Caco-2 (cell line): Measurements from ENCODE around the gene JMJD8. TPM values are rescaled to one million over a fixed set of nuclear protein-coding genes. Genes with fewer than 3 reads are reported as not detected.
A peak's percentile ranks its signal among the peaks of the same experiment; 100 is the strongest.

Source experiments
- BruUV-seq: library from RNA; stranded (reverse); fragments of 400-500 nt; replicated peaks from 2 replicates; lab custom pipeline; 2021; lab: Mats Ljungman, UMichigan
- CTCF ChIA-PET: fragments of 300-600 bp; sonication (Branson Sonifier 250); formaldehyde crosslinking; loops from one replicate; lab custom pipeline; 2022; ENCODE audit warnings: antibody characterized with exemption; lab: Charles Lee
- POLR2A ChIA-PET: fragments of 300-600 bp; sonication (Branson Sonifier 250); formaldehyde crosslinking; loops from one replicate; lab custom pipeline; 2022; ENCODE audit warnings: antibody characterized with exemption; lab: Charles Lee
- DNase-seq, 2 experiments: peaks; one replicate each; pipeline versions ENCODE4 v3.0.0 to v3.0.0-alpha.2; 2020 to 2022
- H3K27me3 ChIP-seq: replicated peaks from 2 replicates; pipeline ENCODE4 v1.6.0; 2011; ENCODE audit warnings: low read length; ENCODE audit not compliant: control insufficient read depth, insufficient read depth
- H3K36me3 ChIP-seq: 2 replicates; pipeline ENCODE4 v1.5.1; 2011; ENCODE audit warnings: low read length; ENCODE audit not compliant: control insufficient read depth, insufficient read depth
- H3K4me1 ChIP-seq: fragments of 250-450 bp; sonication (Bioruptor Pico); 2 replicates; pipeline ENCODE4 v1.5.1; 2020; ENCODE audit warnings: mild to moderate bottlenecking
- H3K4me3 ChIP-seq: 2 replicates; pipeline ENCODE4 v1.5.1; 2011; ENCODE audit warnings: low read depth, mild to moderate bottlenecking, control low read depth, low read length
- H3K9me3 ChIP-seq: fragments of 250-450 bp; sonication (Bioruptor Pico); 2 replicates; pipeline ENCODE4 v1.5.1; 2020; ENCODE audit warnings: mild to moderate bottlenecking, moderate library complexity
- H3K27ac Mint-ChIP-seq: one replicate; pipeline ENCODE4 v1.8.0; 2022; ENCODE audit warnings: mixed read lengths; ENCODE audit not compliant: unreplicated experiment
- H3K27me3 Mint-ChIP-seq: one replicate; pipeline ENCODE4 v1.8.0; 2022; ENCODE audit warnings: mixed read lengths; ENCODE audit not compliant: insufficient read depth, unreplicated experiment
- H3K36me3 Mint-ChIP-seq: one replicate; pipeline ENCODE4 v1.8.0; 2022; ENCODE audit warnings: mild to moderate bottlenecking, mixed read lengths; ENCODE audit not compliant: insufficient read depth, unreplicated experiment
- H3K4me1 Mint-ChIP-seq: one replicate; pipeline ENCODE4 v1.8.0; 2022; ENCODE audit warnings: low read depth, mixed read lengths; ENCODE audit not compliant: unreplicated experiment
- H3K4me3 Mint-ChIP-seq: one replicate; pipeline ENCODE4 v1.8.0; 2022; ENCODE audit warnings: mild to moderate bottlenecking, moderate library complexity, mixed read lengths; ENCODE audit not compliant: unreplicated experiment
- H3K9me3 Mint-ChIP-seq: one replicate; pipeline ENCODE4 v1.8.0; 2022; ENCODE audit warnings: mixed read lengths; ENCODE audit not compliant: unreplicated experiment
- intact Hi-C: fragments of 100-400 bp; cut with micrococcal nuclease; formaldehyde crosslinking; loops from one replicate; pipeline ENCODE4 v1.10.0; 2022; ENCODE audit not compliant: unreplicated experiment
- total RNA-seq: library from RNA; stranded (reverse); gene quantifications from 2 replicates; pipeline ENCODE4 v1.2.3, GENCODE V29; 2022
- TF ChIP-seq, protein P1 (sequence below), 2 experiments: fragments of 200-600 bp in 1 of 2; IDR thresholded peaks; 1 replicate in 1 of 2; 2 replicates in 1 of 2; pipeline versions ENCODE4 v1.5.1 to v1.8.0; 2011 to 2022; ENCODE audit warnings: antibody characterized with exemption in 1 of 2, control low read depth in 1 of 2, inconsistent platforms in 1 of 2, low read depth in 1 of 2, low read length in 1 of 2, mild to moderate bottlenecking in 1 of 2, moderate library complexity in 1 of 2; ENCODE audit not compliant: insufficient read depth in 1 of 2, severe bottlenecking in 1 of 2, unreplicated experiment in 1 of 2

JMJD8 gene
- total RNA-seq, 1 experiment from 2014 or later: 52.4 TPM

DNA sequence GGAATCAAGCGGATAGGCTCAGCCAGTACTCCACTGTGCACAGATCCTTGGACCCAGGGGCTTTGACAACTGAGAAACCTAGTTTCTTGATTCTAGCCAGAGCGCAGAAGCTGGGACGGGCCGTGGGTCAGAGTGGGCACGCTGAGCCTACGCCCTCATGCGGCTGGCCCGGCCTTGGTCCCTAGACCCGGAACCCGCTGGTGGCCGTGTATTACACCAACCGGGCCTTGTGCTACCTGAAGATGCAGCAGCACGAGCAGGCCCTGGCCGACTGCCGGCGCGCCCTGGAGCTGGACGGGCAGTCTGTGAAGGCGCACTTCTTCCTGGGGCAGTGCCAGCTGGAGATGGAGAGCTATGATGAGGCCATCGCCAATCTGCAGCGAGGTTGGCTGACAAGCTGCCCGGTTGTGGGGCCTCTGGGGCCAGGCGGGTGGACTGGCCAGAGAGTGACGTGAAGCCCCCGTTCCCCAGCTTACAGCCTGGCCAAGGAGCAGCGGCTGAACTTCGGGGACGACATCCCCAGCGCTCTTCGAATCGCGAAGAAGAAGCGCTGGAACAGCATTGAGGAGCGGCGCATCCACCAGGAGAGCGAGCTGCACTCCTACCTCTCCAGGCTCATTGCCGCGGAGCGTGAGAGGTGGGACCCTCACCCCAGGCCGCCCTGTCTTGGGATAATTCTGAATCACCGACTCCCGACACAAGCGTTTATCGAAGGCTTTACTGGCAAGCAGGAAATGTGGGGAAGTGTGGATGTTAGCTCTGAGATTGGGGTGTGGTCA is 3.0 kb downstream of the JMJD8 start:
- BruUV-seq: no TSS peak
- Mint-ChIP-seq H3K4me3 (peak overlapping the region; percentile 79), H3K4me1 (no peaks in the 10 kb centered on the region), H3K36me3 (peaks cover 66% of the 10 kb centered on the region), H3K27me3 (no peaks in the 10 kb centered on the region), H3K27ac (peak overlapping the region; percentile 16), H3K9me3 (no peaks in the 10 kb centered on the region)
- H3K36me3 ChIP-seq: 0 out of 2 replicates have a peak, but pooled peaks cover 4% of the 10 kb centered on the region
- H3K27me3 ChIP-seq: no peaks in the 10 kb centered on the region
- peak overlapping the region; percentile 51 for H3K4me3 ChIP-seq
- TF ChIP-seq, protein P1, sequence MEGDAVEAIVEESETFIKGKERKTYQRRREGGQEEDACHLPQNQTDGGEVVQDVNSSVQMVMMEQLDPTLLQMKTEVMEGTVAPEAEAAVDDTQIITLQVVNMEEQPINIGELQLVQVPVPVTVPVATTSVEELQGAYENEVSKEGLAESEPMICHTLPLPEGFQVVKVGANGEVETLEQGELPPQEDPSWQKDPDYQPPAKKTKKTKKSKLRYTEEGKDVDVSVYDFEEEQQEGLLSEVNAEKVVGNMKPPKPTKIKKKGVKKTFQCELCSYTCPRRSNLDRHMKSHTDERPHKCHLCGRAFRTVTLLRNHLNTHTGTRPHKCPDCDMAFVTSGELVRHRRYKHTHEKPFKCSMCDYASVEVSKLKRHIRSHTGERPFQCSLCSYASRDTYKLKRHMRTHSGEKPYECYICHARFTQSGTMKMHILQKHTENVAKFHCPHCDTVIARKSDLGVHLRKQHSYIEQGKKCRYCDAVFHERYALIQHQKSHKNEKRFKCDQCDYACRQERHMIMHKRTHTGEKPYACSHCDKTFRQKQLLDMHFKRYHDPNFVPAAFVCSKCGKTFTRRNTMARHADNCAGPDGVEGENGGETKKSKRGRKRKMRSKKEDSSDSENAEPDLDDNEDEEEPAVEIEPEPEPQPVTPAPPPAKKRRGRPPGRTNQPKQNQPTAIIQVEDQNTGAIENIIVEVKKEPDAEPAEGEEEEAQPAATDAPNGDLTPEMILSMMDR (IDR thresholded peaks at IDR 0.05; ENCODE audit: insufficient read depth in 1 of 2, low read depth in 1 of 2, low read length in 1 of 2, severe bottlenecking in 1 of 2, unreplicated experiment in 1 of 2): no peak
- intact Hi-C loops: no loop called here
- peaks cover 35% of the 10 kb centered on the region for H3K4me1 ChIP-seq
- no peak for DNase-seq
- H3K9me3 ChIP-seq: no peaks in the 10 kb centered on the region
- ChIA-PET CTCF (interaction anchor here (0.8 kb wide), 1 partner anchor 88 kb away, joined by 3 read pairs; no protein-coding TSS in a partner anchor), POLR2A (interaction anchor here (1.2 to 1.5 kb wide), 2 partner anchors 9 to 14 kb away, joined by 6 to 10 read pairs; partner anchors contain the start of gene WDR24)

DNA sequence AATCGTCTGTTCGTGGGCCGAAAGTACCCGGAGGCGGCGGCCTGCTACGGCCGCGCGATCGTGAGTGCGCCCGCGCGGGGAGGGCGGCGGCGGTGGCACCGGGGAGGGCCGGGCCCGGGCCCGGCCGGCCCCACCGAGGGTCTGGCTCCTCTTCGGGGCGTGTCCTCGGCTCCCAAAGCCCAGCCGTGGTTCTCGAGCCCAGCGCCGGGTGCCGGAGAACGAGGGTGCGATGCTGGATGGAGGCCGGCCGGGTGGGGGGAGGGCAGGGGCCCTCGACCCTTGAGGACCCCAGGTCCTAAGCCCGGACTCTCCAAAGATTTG is 3.5 kb downstream of the JMJD8 start:
- Mint-ChIP-seq H3K27ac (no peak overlapping the region), H3K9me3 (no peaks in the 10 kb centered on the region), H3K4me1 (no peaks in the 10 kb centered on the region), H3K4me3 (peak overlapping the region; percentile 79), H3K27me3 (no peaks in the 10 kb centered on the region), H3K36me3 (peaks cover 60% of the 10 kb centered on the region)
- no peaks in the 10 kb centered on the region for H3K27me3 ChIP-seq
- POLR2A ChIA-PET: interaction anchor here (1.2 to 1.5 kb wide), 2 partner anchors 9 to 15 kb away, joined by 6 to 10 read pairs; partner anchors contain the start of gene WDR24
- BruUV-seq: no TSS peak
- intact Hi-C loops: no loop called here
- no peaks in the 10 kb centered on the region for H3K9me3 ChIP-seq
- CTCF ChIA-PET: interaction anchor here (0.6 to 0.8 kb wide), 4 partner anchors 10 to 341 kb away, joined by 3 to 5 read pairs (median 3); no protein-coding TSS in a partner anchor
- 0 out of 2 replicates have a peak, but pooled peaks cover 4% of the 10 kb centered on the region for H3K36me3 ChIP-seq
- TF ChIP-seq, protein P1 (IDR thresholded peaks at IDR 0.05; ENCODE audit: insufficient read depth in 1 of 2, low read depth in 1 of 2, low read length in 1 of 2, severe bottlenecking in 1 of 2, unreplicated experiment in 1 of 2): no peak
- no peak for DNase-seq
- H3K4me1 ChIP-seq: peaks cover 30% of the 10 kb centered on the region
- H3K4me3 ChIP-seq: peak overlapping the region; percentile 51

DNA sequence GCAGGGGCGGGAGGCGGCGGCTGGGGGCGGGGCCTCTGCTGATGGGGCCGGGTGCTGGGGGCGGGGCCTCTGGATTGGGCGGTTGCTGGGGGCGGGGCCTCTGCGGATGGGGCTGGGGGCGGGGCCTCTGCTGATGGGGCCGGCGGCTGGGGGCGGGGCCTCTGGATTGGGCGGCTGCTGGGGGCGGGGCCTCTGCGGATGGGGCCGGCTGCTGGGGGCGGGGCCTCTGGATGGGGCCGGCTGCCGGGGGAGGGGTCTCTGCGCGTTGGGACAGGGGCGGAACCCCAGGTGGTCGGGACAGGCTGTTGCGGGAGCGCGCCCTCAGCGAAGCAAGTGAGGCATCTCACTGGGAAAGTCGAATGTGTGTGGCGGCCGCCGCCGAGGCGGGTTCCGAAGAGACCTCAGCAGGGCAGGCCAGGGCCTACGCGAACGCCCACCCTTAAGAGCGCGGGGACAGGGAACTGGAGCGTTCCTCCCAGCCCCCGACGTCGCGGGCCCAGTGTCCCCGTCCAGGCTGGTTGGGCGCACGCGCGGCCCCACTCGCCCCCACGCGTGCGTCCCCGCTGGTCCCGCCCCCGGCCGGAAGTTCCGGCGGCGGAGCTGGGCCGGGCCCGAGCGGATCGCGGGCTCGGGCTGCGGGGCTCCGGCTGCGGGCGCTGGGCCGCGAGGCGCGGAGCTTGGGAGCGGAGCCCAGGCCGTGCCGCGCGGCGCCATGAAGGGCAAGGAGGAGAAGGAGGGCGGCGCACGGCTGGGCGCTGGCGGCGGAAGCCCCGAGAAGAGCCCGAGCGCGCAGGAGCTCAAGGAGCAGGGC is 4.1 kb downstream of the JMJD8 start, which contains the start of gene STUB1:
Gene STUB1, plus strand, starts transcription at position 597 of the 811 bp plus-strand sequence. Its CDS starts 116 bp downstream, at position 713.
- POLR2A ChIA-PET: interaction anchor here (1.2 to 1.5 kb wide), 2 partner anchors 10 to 15 kb away, joined by 6 to 10 read pairs; partner anchors contain the start of gene WDR24
- peak; percentile 90 to 93 for DNase-seq

More for the DNA sequence above, 4.1 kb downstream of the JMJD8 start, which contains the start of gene STUB1:
- Histone ChIP-seq H3K4me3 (peak within 1 kb of the TSS; percentile 67), H3K4me1 (peaks cover 30% of the 10 kb centered on the region), H3K27me3 (no peaks in the 10 kb centered on the region), H3K9me3 (no peaks in the 10 kb centered on the region), H3K36me3 (0 out of 2 replicates have a peak, but pooled peaks cover 4% of the 10 kb centered on the region)
- intact Hi-C loops: no loop called here
- H3K27me3 Mint-ChIP-seq: no peaks in the 10 kb centered on the region
- TF ChIP-seq, protein P1 (IDR thresholded peaks at IDR 0.05; ENCODE audit: insufficient read depth in 1 of 2, low read depth in 1 of 2, low read length in 1 of 2, severe bottlenecking in 1 of 2, unreplicated experiment in 1 of 2): no peak
- BruUV-seq: no TSS peak
- H3K9me3 Mint-ChIP-seq: no peaks in the 10 kb centered on the region
- no peaks in the 10 kb centered on the region for H3K4me1 Mint-ChIP-seq
- peak within 1 kb of the TSS; percentile 79 for H3K4me3 Mint-ChIP-seq
- CTCF ChIA-PET: interaction anchor here (0.6 to 0.8 kb wide), 3 partner anchors 9 to 342 kb away, joined by 3 to 5 read pairs (median 3); no protein-coding TSS in a partner anchor
- peak within 1 kb of the TSS; percentile 72 for H3K27ac Mint-ChIP-seq
- H3K36me3 Mint-ChIP-seq: peaks cover 59% of the 10 kb centered on the region
